ENCODE results near the gene PTPN2.
"Not testable (repeated sequence)": the region's sequence is repeated elsewhere in the genome, so short reads cannot be mapped to it uniquely, and the experiment has no call there.

Gene PTPN2

DNA sequence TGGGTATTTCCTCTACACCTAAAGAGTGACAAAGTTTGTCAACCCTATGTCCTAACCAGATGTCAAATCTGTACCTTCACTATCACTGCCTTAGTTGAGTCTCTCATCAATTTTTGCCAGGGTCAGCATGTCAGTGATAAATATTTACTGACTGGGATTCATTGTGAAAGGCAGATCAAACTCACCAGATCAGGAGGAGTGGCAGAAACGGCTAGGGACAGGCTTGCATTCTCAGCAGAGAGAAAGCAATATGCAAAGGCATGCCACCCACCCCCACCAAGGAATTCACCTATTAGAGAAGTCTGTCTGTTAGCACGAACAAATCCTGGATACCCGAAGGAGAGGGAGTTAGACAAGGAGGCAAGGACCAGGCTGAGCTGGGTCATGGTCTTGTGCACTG, 62.6 kb downstream of the PTPN2 start:
- no peak for DNase-seq

DNA sequence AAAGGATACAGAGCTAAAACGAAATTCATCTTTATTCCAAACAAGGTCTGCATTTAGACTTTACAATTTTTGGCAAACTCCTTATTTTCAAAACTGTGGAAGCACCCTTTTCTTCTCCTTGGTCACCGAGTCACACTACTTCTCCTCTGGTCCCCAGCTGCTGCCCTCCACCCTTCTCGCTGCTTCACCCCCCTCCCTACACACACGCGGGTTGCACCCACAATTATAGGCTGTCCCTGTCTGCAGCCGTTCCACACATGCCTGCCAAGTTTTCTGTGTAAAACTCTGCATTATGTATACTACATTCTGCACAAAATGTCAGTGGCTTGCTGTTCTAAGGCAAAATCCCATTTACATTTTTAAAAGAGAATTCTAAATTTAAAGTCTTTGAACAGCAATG, 63.5 kb downstream of the PTPN2 start:
- DNase-seq, result peak; percentile 20 to 39

DNA sequence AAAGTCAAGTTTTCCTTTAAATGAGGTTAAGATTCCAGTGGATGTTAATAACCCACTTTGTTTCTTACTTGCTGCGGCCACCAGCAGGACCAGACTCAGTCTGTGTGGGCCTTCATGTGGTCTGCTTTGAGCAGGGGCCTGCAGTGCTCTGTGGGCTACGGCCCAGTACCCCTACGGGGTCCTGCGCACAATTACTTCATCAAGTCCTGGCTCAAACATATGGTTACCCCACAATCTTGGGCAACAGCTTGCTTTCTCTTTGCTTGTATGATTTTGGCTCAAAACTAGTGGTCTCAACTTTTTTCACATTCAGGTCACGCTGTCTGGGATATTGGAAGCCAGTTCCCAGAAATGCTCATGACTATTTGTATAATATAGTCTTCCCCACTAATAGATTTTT, 64.2 kb downstream of the PTPN2 start:
- DNase-seq, result no peak

DNA sequence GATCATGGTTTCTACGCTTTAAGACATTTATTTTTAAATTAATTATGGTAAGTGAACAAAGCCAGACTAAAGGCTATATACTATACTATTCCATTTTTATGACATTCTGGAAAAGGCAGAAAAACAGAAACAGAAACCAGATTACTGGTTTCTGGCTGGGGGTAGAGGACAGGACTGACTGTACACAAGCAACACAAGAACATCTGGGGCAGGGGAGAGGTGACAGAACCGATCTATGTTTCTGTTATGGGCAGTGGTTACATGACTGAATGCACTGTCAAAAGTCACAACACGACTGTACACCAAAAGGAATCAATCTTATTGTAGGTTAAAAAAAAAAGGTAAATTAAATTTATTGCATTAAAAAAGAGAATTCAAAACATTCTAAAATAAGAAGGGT, 64.7 kb downstream of the PTPN2 start:
- no peak for DNase-seq

DNA sequence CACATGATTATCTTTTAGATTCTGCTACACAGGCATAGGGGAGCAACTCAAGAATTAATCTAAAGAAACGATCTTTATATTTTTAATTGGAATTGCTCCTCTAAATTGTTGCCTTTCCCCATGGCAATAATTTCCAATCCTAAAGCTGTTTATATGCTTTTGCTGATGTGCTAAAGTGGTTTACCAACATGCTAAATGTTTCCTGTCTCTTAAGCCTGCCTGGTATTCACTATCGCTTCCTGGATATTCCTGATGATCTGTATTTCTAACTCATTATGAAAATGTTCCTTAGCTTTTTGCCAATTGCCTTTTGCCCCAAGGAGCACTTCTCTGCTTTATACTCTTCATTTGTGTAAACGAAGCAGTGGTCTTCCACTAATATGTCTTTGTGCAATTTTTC, 65.8 kb downstream of the PTPN2 start:
- no peak for DNase-seq

DNA sequence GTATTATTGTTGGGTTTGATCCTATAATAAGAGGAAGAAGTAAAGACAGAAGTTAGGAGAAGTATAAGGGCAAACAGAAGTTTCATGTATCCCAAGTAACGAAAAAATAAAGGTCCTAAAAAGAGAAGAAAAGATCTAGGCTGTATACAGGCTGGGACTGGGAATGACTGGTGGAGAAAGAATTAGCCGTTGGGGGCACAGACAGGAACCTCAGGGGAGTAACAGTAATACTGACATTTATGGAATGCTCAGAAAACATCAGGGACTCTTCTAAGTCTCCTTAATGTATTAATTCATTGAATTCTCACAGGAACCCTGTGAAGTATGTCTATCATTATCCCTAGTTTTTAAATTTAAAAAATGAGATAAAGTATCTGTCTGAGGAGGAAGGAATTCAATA, 67.6 kb downstream of the PTPN2 start:
- DNase-seq, result no peak

DNA sequence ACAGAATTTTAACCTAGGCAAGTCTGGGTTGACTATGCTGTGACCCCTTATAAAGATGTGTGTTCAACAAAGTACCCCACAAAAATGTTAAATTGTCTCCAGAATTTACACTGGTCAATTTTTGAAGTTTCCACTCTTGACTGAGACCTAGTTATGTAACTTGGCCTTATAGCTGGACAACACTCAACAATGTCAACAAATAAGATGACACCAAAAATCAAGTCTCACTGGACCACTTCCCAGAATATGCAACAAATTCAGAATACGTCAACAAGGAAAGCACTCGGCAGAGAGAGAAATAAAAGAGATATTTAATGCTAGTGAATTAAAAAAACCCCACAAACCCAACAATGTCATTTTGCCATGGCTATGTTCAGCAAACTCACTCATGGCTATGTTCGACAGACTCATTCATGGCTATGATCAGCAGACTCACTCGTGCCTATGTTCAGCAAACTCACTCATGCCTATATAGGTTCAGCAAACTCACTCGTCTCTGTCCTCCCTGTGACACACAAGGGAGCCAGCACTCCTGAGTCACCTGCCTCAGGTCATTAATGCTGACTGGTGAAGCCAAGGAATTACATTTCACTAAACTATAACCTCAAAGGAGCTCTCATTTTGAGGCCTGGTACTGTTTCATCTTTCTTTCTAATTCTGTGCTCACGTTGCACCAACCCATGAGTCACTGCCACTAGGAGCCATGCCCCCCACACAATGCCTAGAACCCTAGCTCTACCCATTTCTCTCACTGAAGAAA, 72.7 kb downstream of the PTPN2 start:
- DNase-seq, result no peak

DNA sequence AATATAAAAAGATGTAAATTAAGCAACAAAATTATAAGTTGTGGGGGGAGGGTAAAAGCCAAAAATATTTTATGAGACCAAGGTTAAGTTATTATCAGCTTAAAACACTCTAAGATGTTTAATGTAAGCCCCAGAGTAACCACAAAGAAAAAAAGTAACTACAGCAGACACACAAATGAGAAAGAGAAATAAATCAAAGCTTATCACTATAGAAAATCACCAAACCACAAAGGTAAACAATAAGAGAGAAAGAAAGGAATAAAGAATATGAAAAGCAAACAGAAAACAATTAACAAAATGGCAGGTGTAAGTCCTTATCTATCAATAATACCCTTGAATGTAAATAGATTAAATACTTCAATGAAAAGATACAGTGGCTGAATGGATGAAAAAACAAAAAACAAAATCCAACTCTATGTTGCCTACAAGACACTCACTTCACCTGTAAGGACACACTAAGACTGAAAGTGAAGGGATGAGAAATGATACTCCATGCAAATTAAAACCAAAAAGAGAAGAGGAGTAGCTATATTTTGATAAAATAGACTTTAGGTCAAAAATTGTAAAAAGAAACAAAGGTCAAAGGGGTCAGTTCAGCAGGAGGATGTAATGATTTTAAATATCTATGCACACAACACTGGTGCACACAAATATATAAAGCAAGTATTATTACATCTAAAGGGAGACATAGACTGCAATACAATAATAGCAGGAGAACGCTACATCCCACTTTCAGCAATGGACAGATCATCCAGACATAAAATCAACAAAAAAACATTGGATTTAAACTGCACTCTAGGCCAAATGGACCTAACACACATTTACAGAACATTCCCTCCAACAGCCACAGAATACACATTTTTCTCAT, 80.7 kb downstream of the PTPN2 start:
- no peak for DNase-seq

DNA sequence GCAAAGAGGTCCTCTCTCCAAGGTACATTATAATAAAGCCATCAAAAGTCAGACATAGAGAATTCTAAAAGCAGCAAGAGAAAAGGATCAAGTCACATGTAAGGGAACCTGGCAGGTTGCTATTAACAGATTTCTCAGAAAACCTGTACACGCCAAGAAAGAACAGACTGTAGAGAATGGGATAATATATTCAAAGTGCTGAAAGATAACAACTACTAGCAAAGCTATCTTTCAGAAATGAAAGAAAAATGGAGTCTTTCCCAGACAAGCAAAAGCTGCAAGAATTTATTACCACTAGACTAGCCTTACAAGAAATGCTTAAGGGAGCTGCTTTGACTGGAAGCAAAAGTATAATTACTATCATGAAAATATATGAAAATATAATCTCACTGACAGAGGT, 81.5 kb downstream of the PTPN2 start:
- DNase-seq, result no peak

DNA sequence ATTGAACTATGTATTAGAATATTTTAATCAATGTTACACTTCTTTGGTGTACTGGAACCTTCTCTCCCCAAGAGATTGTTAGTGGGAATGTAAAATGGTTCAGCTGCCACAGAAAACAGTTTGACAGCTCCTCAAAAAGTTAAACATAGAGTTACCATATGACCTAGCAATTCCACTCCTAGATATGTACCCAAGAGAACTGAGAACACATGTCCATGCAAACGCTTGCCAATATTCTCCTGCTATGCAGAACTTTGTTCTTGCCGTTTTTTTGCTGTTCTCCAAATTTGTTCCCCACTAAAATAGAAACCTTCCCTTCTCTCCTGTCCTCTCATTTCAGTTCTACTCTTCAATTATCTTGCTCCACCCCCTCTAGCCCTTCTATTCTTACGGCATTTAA, 87.6 kb downstream of the PTPN2 start:
- DNase-seq, result no peak

DNA sequence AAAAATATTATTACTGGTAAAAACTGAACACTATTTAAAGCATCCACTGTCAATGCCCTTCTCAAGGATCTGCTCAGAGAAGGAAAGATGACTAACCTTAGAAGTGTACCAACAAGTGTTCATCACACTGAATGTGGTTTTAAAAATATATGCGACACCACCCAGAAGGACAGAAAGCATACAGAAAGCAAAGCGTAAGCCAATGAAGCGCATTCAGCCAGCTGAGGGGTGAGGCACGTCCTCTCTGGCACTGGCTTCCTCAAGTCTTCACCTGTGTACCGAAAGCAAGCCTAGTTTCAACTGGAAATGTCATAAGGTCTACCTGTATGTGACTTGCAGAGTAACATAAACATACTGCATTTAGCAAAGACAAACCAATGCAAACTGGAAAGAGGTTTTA, 92.4 kb downstream of the PTPN2 start:
- DNase-seq, result no peak

DNA sequence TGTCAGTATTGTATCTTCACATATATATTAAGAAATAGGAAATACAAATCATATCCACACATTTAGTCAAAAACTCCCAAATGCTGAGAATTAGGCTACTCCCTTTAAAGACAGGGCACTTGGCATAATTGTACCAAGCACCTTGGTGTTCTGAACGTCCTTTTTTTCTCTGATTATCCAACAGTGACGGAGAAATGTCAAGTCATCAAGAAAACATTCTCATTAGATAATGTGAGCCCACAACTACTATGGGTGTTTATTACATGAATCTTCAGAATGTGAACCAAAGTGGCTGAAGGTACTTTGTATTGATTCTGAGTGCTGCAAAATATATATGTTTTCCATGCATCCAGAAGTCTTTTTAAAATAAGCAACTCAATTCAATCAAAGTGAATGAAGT, 97.4 kb downstream of the PTPN2 start:
- no peak for DNase-seq

DNA sequence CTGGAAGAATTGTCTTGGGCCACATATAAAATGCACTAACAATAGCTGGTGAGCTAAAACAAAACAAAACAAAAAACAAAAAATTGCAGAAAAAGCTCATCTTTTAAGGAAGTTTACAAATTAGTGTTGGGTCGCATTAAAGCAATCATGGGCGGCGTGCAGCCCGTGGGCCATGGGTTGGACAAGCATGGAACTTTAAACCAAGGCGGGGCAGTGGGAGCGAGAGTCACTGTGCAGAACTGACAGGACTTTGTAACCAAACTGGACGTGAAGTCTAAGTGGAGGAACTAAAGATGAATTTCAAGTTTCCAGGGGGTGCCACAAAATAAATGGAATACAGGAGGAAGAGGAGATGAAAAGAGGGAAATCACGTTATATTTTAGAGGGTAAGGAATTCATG, 100.5 kb downstream of the PTPN2 start:
- DNase-seq, result no peak

DNA sequence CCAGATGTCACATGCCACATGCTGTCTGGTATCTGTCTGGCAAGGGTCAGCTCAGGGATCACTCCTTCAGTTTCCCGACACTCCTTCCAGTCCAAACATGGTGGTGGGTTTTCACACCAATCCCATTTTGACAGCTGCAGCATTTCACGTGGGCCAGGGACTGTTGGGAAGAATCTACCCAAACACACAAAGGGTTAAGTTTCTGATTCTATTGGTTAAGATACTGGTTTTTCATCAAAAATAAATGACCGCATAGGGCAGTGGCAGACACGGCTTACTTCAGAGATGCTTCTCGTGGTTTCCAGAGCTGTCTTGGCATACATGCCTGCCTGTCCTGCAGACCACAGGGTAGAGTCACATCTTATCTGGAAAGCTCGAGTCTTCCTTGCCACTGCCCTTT, 101.5 kb downstream of the PTPN2 start:
- no peak for DNase-seq

DNA sequence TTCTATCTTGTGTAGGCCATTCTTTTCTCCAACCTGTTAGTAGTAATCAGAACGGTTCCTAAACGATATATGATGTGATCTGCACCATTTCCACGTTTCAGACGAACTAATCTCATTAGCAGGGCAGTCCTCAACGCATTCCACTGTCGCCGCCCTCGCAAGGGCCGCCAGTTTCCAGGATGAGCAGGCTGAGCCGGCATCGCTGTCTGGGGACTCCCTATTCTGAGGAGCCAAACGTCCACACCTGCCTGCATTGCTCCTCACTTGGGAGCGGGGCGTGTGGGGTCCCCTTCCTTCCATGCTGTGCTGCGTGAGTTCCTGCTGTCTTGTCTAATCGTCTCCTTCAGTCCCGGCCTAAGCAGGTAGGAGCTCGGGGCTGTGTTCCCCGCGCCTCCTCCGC, 104.6 kb downstream of the PTPN2 start:
- DNase-seq, result no peak

DNA sequence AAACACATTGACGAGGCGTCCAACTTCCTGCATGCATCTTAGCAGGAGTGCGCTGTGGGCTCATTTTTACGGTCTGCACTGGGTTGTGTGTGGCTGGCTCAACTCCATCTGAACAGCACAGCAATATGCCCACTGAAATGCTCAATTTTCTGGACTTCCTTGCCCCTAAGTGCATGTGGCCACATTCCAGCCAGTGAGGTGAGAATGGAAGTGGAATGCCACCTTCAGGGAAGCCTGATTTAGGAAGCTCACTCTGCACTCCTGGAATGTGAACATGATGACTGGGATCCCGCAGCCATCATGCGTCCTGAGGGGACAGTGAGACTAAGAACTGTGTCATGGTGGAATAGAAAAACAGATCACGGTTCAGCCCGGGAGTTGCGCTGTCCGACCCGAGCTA, 105.0 kb downstream of the PTPN2 start:
- DNase-seq, result no peak

DNA sequence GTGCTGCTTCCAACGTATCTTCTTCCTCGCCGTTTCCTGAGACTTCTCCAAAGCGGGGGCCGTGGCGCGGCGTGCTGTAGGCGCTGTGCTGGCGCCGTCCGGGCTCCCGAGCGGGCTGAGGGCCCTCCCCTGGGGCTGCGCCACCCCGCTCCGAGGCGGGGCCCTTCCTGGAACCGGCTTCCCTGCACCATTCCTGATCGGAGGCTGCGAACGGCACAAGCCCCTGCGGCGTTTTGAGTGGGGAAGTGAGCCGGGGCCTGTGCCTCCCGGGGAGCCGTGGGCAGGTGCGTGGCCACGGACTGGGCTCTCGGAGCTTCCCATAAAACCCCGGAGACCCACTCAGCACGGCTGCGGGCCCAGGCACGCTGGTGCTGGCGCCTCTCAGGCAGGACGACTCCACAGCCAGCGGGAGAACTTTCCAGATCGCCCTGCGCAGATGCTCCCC, 106.5 kb downstream of the PTPN2 start:
- no peak for DNase-seq

DNA sequence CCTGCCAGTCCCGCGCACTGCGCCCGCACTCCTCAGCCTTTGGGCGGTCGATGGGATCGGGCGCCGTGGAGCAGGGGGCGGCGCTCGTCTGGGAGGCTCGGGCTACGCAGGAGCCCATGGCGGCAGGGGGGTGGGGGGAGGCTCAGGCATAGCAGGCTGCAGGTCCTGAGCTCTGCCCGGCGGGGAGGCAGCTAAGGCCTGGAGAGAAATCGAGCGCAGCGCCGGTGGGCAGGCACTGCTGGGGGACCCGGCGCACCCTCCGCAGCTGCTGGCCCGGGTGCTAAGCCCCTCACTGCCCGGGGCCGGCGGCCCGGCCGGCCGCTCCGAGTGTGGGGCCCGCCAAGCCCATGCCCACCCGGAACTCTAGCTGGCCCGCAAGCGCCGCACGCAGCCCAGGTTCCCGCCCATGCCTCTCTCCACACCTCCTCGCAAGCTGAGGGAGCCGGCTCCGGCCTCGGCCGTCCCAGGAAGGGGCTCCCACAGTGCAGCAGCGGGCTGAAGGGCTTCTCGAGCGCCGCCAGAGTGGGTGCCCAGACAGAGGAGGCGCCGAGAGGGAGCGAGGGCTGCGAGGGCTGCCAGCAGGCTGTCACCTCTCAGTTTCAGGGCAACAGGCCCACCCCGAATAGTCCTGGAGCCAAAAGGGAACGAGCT, 107.1 kb downstream of the PTPN2 start:
- DNase-seq, result no peak

DNA sequence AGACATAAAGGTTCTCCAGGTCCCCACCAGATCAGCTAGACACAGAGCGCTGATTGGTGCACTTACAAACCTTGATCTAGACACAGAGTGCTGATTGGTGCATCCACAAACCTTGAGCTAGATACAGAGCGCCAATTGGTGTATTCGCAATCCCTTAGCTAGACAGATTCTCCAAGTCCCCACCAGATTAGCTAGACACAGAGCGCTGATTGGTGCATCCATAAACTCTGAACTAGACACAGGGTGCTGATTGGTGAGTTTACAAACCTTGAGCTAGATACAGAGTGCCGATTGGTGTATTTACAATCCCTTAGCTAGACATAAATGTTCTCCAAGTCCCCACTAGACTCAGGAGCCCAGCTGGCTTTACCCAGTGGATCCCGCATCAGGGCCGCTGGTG, 107.6 kb downstream of the PTPN2 start:
- not testable (repeated sequence) for DNase-seq

DNA sequence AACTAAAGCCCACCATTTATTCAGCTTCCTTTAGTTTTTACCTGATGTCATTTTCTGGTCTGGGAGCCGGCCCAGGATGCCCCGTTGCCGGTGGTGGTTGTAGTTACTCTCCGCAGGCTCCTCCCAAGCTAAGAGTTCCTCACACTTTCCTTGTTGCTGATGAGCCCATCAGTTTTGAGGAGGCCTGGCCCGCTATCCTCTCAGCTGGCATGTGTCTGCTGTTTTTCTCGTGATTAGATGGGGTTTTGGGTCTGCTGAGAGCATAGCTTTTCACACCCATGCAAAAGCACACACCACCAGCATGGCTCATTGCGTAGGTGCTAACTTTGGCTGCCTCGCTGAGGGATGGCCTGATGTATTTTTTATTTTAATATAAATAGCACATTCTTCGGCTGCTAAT, 109.1 kb downstream of the PTPN2 start:
- DNase-seq, result no peak

DNA sequence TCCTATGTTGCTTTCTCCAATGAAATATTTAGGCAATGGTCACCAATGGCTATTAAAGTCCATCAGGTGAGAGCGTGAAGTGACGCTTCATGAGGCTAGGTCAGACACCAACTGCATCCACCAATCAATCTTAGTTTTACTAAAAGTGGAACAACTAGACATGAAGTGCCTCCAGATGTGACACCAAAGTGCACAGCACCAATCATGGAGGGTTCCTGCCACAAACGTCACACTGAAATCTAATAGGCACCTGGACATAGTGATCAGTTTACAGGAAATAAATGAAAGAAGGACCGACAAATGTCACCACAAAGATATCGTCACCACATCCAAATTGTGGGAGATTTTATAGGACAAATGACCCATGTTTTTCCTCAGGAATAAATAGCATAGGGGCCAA, 110.7 kb downstream of the PTPN2 start:
- no peak for DNase-seq

DNA sequence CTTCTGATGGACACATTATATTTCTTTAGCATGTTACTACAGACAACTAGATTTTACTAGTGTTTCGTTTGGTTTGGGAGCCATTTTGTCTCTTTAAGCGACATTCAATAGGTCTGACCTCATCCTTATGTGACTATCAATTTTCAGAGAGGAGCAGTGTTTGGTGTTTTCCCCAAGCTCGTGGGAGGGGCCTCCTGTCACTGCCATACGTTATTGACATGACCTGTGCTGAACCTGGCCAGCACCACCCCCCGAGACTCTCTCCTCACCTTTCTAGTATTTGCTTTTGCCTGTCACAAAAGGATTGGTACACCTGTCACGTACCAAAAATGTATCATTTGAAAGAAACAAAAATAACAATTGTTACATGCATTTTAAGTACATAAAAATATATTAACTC, 111.9 kb downstream of the PTPN2 start:
- DNase-seq, result no peak

DNA sequence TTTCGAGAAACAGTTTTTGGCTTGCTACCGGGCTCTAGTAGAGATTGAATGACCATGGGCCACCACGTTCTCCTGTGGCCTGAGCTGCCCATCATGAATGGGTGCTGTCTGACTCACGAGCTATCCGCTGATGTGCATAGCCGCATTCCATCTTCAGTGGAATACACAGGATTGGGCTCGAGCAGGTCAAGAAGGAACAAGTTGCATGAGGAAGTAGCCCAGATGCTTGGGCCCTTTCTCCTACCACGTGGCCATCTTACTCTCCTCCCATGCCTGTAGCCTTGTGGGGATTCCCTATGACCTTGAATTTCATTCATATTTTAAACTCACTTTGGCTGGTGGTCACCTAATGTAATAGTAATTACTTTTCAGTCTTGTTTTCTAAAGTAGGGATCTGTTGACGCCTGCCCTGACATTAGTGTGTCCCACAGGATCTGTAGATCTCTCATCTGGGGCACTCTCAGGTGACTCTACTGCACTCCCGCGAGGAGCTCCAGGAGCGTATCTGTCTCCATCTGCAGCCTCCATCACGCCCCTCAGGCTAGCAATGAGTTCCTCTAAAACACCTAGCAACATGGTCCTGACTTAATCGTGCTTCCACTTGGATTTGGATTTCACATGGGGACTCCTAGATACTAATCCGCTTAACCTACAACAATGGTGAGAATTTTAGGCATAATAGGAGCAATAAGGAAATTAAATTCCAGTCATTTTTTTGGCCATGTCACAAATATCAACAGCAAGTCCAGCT, 113.4 kb downstream of the PTPN2 start:
- DNase-seq, result no peak

All from hippocampal formation (tissue), 2 donors.